CD4-positive, alpha-beta memory T cell (primary cell): ENCODE measurements around the gene TPPP3. TPM values are rescaled to one million over a fixed set of nuclear protein-coding genes. Genes with fewer than 3 reads are reported as not detected.
"Not testable (repeated sequence)": the region's sequence is repeated elsewhere in the genome, so short reads cannot be mapped to it uniquely, and the experiment has no call there.

Experiments used
- CTCF ChIA-PET: fragments of 350-600 bp; sonication (Branson Sonifier 250); formaldehyde crosslinking; loops from one replicate; lab custom pipeline; 2021; ENCODE audit warnings: inconsistent platforms; ENCODE audit not compliant: partially characterized antibody; lab: Charles Lee
- POLR2A ChIA-PET: fragments of 350-600 bp; sonication (Branson Sonifier 250); formaldehyde crosslinking; loops from one replicate; lab custom pipeline; 2021; ENCODE audit not compliant: partially characterized antibody; lab: Charles Lee
- DNase-seq, 5 donors: peaks; one replicate each; pipeline versions ENCODE4 v3.0.0 to v3.0.0-alpha.2; 2020 to 2022; ENCODE audit warnings: mixed read lengths in 1 of 5
- H3K27ac ChIP-seq: one replicate; pipeline ENCODE4 v1.7.0; 2013; ENCODE audit warnings: low read depth, low read length
- H3K27me3 ChIP-seq: 2 replicates; pipeline ENCODE4 v1.7.0; 2013; ENCODE audit warnings: mild to moderate bottlenecking, low read length, moderate library complexity; ENCODE audit not compliant: insufficient read depth
- H3K36me3 ChIP-seq: 2 replicates; pipeline ENCODE4 v1.7.0; 2013; ENCODE audit warnings: mild to moderate bottlenecking, low read length, moderate library complexity; ENCODE audit not compliant: insufficient read depth
- H3K4me1 ChIP-seq: 2 replicates; pipeline ENCODE4 v1.7.0; 2013; ENCODE audit warnings: mild to moderate bottlenecking, low read length, moderate library complexity; ENCODE audit not compliant: insufficient read depth
- H3K4me3 ChIP-seq, 2 donors: one replicate each; pipeline ENCODE4 v1.7.0; 2013; ENCODE audit warnings: low read length in 2 of 2, mild to moderate bottlenecking in 1 of 2
- H3K9me3 ChIP-seq, 2 donors: one replicate each; pipeline ENCODE4 v1.7.0; 2013; ENCODE audit warnings: low read length in 2 of 2, control low read depth in 1 of 2; ENCODE audit not compliant: control insufficient read depth in 1 of 2
- H3K27ac Mint-ChIP-seq, 7 donors: one replicate each; pipeline ENCODE4 v1.8.0; 2020 to 2021; ENCODE audit warnings: mixed read lengths in 7 of 7, mild to moderate bottlenecking in 6 of 7, inconsistent platforms in 3 of 7, moderate library complexity in 3 of 7
- H3K27me3 Mint-ChIP-seq, 2 donors: one replicate each; pipeline ENCODE4 v1.8.0; 2020 to 2021; ENCODE audit warnings: mixed read lengths in 2 of 2
- H3K36me3 Mint-ChIP-seq, 2 donors: one replicate each; pipeline ENCODE4 v1.8.0; 2020 to 2021; ENCODE audit warnings: mixed read lengths in 2 of 2, inconsistent platforms in 1 of 2, mild to moderate bottlenecking in 1 of 2
- H3K4me1 Mint-ChIP-seq, 4 donors: one replicate each; pipeline ENCODE4 v1.8.0; 2020 to 2021; ENCODE audit warnings: mixed read lengths in 4 of 4, mild to moderate bottlenecking in 1 of 4
- H3K4me3 Mint-ChIP-seq, 8 donors: one replicate each; pipeline ENCODE4 v1.8.0; 2020 to 2021; ENCODE audit warnings: mixed read lengths in 8 of 8, mild to moderate bottlenecking in 7 of 8, moderate library complexity in 6 of 8, inconsistent platforms in 3 of 8
- H3K9me3 Mint-ChIP-seq, 8 donors: one replicate each; pipeline ENCODE4 v1.8.0; 2020 to 2021; ENCODE audit warnings: mixed read lengths in 8 of 8, mild to moderate bottlenecking in 5 of 8, inconsistent platforms in 3 of 8, moderate library complexity in 1 of 8
- intact Hi-C: fragments of 100-400 bp; cut with micrococcal nuclease; formaldehyde crosslinking; loops from one replicate; pipeline ENCODE4 v1.15.1; 2023
- polyA plus RNA-seq, 2 donors: library from polyadenylated mRNA; unstranded; fragments of 300-500 nt; fragmentation: Illumina TruSeq; gene quantifications; one replicate each; pipeline ENCODE4 v1.2.3, GENCODE V29; 2021
- total RNA-seq, 2 experiments: library from RNA; stranded (reverse); gene quantifications; one replicate each; pipeline ENCODE4 v1.2.3, GENCODE V29; 2021

TPPP3 gene
- total and polyA plus RNA-seq, 4 experiments from 2014 or later = not detected

DNA sequence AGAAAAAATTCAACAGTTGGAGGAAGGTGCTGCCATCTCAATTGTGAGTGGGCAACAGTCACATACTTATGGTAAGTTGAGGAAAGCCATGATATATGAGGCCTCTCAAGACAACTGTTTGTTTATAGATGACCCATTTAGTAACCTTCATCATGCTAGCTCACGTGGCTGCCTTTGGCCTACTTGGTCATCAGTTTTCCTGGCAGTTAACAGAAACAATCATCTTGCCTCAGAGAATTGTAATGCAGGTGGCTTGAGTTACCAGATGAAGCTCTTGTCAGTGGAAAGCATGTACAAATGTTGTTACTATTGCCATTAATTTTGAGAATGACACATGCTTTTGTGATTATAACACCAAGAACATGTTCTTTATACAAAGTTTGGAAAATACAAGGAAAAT lies 14.7 kb downstream of the TPPP3 start:
- Histone ChIP-seq H3K27me3 (no peaks in the 10 kb centered on the region), H3K4me3 (no peak overlapping the region), H3K9me3 (no peaks in the 10 kb centered on the region), H3K4me1 (no peaks in the 10 kb centered on the region), H3K27ac (no peak overlapping the region), H3K36me3 (no peaks in the 10 kb centered on the region)
- no peaks in the 10 kb centered on the region for H3K9me3 Mint-ChIP-seq
- H3K27me3 Mint-ChIP-seq = peaks cover 0 to 8% of the 10 kb centered on the region in 2 donors
- no peaks in the 10 kb centered on the region for H3K36me3 Mint-ChIP-seq
- DNase-seq = no peak
- ChIA-PET POLR2A (no interaction called here), CTCF (interaction anchor here (0.6 kb wide), 1 partner anchor 23 kb away, joined by 3 read pairs; no protein-coding TSS in a partner anchor)
- no peaks in the 10 kb centered on the region for H3K4me1 Mint-ChIP-seq
- H3K27ac Mint-ChIP-seq = no peak overlapping the region
- intact Hi-C loops = no loop called here
- H3K4me3 Mint-ChIP-seq = no peak overlapping the region

DNA sequence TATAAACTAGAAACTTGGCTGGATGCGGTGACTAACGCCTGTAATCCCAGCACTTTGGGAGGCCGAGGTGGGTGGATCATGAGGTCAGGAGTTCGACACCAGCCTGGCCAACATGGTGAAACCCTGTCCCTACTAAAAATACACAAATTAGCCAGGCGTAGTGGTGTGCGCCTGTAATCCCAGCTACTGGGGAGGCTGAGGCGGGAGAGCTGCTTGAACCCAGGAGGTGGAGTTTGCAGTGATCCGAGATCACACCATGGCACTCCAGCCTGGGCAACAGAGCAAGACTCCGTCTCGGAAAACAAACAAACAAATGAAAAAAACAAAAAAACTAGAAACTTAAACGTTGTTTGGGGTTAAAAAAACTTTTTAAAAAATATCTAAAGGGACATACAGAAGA lies 17.3 kb downstream of the TPPP3 start:
- H3K27me3 Mint-ChIP-seq = peaks cover 2 to 13% of the 10 kb centered on the region in 2 donors
- H3K4me3 Mint-ChIP-seq, POLR2A ChIA-PET, H3K36me3 ChIP-seq, CTCF ChIA-PET, H3K4me1 ChIP-seq, H3K36me3 Mint-ChIP-seq, H3K27ac Mint-ChIP-seq, intact Hi-C loops, H3K27ac ChIP-seq, H3K9me3 Mint-ChIP-seq, DNase-seq, H3K4me3 ChIP-seq, H3K4me1 Mint-ChIP-seq, H3K27me3 ChIP-seq, H3K9me3 ChIP-seq: not testable (repeated sequence)

DNA sequence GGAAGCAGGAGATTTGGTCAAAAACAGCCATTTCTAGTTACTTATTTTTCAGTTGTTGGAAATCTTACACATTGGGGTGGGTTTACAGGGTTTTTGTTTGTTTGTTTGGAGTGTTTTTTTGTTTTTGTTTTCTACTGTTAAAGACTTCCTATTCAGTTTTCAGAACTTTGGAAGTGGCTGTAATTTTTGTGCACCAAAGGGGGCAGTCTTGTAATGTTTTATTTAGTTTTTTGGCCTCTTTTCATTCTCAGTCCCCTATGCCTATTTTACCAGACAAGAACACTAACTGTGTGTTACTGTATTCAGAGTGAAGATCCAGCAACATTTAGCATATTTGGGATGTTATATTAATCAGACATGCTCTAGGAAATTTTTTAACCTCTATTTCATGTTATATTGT lies 20.6 kb downstream of the TPPP3 start:
- Mint-ChIP-seq H3K9me3 (no peaks in the 10 kb centered on the region), H3K27me3 (peaks cover 2 to 10% of the 10 kb centered on the region in 2 donors), H3K4me3 (no peak overlapping the region), H3K4me1 (no peaks in the 10 kb centered on the region), H3K27ac (no peak overlapping the region), H3K36me3 (no peaks in the 10 kb centered on the region)
- H3K4me3 ChIP-seq = no peak overlapping the region
- H3K27ac ChIP-seq = no peak overlapping the region
- ChIA-PET CTCF (no interaction called here), POLR2A (no interaction called here)
- H3K36me3 ChIP-seq = no peaks in the 10 kb centered on the region
- H3K4me1 ChIP-seq = no peaks in the 10 kb centered on the region
- intact Hi-C loops = no loop called here
- peaks cover 3% of the 10 kb centered on the region for H3K27me3 ChIP-seq
- no peak for DNase-seq
- H3K9me3 ChIP-seq = no peaks in the 10 kb centered on the region

DNA sequence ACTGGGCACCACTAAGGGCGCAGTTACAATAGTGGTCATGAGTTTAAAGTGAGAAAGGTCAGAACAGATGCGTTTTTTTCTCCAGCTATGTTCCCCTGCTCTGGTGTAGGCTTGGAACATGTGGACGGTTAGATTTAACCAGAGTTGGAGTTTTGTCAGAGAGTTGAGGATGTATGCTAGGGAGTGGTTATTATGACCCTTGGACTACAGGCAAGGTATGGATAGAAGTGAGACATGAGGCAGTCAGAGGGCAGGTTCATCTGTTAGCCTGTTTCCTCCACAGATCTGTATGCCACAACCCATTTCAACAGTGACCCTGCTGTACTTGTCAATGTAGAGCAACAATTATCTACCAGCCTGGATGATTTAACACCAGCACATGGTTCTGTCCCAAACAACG lies 22.6 kb downstream of the TPPP3 start:
- H3K36me3 Mint-ChIP-seq = no peaks in the 10 kb centered on the region
- intact Hi-C loops = no loop called here

DNA sequence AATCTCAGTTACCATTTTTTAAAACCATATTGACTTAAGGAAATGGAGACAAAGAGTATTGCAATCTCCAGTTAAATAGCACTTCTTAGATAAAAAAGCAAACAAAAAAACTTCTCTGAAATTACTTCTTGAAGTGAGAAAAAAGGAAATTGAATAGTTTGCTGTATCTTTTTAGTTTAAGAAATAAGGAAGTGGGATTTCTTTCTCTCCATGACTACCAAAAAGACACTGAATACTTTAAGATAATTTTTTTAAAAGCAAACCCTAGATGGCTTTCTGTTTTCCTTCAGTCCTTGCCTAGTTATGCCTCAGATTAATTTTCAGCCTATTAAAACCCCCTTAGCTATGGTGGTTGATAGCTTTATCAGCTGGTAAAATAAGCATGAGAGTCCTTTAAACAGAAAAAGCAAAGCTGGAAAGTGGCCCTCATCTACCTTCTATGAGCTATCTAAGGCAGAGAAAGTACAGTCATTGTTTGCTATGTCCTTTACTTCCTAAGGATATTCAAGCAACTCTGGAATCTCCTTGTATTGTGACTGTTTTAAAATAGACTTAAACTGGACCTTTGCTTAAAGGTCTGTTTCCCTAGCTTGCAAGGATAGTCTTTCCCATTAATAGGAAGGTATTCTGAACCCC lies 28.6 kb downstream of the TPPP3 start:
- Mint-ChIP-seq H3K36me3 (no peaks in the 10 kb centered on the region), H3K4me3 (no peak overlapping the region), H3K9me3 (no peaks in the 10 kb centered on the region), H3K4me1 (peaks cover 5 to 8% (median 6%) of the 10 kb centered on the region in 4 donors), H3K27ac (peak overlapping the region in 1 of 7 donors; percentile 39), H3K27me3 (peaks cover 4% of the 10 kb centered on the region in 2 donors)
- Histone ChIP-seq H3K4me3 (no peak overlapping the region), H3K9me3 (no peaks in the 10 kb centered on the region), H3K36me3 (no peaks in the 10 kb centered on the region), H3K27ac (no peak overlapping the region), H3K27me3 (peaks cover 6% of the 10 kb centered on the region), H3K4me1 (peaks cover 8% of the 10 kb centered on the region)
- CTCF ChIA-PET = interaction anchor here (0.7 kb wide), 1 partner anchor 412 kb away, joined by 3 read pairs; no protein-coding TSS in a partner anchor
- intact Hi-C loops = no loop called here
- DNase-seq = no peak
- POLR2A ChIA-PET = no interaction called here

More for the DNA sequence above, 22.6 kb downstream of the TPPP3 start:
- Histone ChIP-seq H3K4me1 (no peaks in the 10 kb centered on the region), H3K36me3 (no peaks in the 10 kb centered on the region), H3K9me3 (no peaks in the 10 kb centered on the region), H3K27ac (no peak overlapping the region), H3K4me3 (no peak overlapping the region), H3K27me3 (peaks cover 6% of the 10 kb centered on the region)
- ChIA-PET POLR2A (no interaction called here), CTCF (no interaction called here)
- DNase-seq = no peak
- no peaks in the 10 kb centered on the region for H3K9me3 Mint-ChIP-seq
- peaks cover 0 to 1% (median 0%) of the 10 kb centered on the region in 4 donors for H3K4me1 Mint-ChIP-seq
- no peak overlapping the region for H3K4me3 Mint-ChIP-seq
- no peak overlapping the region for H3K27ac Mint-ChIP-seq
- peaks cover 2 to 5% of the 10 kb centered on the region in 2 donors for H3K27me3 Mint-ChIP-seq

DNA sequence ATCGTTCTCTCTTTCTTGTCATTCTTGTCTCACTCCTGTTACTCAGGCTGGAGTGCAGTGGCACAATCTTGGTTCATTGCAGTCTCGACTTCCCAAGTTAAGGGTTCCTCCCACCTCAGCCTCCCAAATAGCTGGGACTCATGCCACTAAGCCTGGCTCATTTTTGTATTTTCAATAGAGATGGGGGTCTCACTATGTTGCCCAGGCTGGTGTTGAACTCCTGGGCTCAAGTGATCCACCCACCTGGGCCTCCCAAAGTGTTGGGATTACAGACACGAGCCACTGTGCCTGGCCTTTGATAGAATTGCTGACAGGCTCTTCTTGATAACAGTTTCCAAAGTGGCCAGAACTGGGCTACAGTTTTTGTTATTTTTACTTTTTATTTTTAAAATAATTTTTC lies 32.3 kb downstream of the TPPP3 start:
- peaks cover 8% of the 10 kb centered on the region for H3K4me1 ChIP-seq
- no peaks in the 10 kb centered on the region for H3K9me3 ChIP-seq
- H3K27ac ChIP-seq = no peak overlapping the region
- H3K27me3 Mint-ChIP-seq = peaks cover 4 to 9% of the 10 kb centered on the region in 2 donors
- ChIA-PET POLR2A (no interaction called here), CTCF (no interaction called here)
- no peaks in the 10 kb centered on the region for H3K36me3 Mint-ChIP-seq
- no peak overlapping the region for H3K4me3 Mint-ChIP-seq
- no peak overlapping the region for H3K4me3 ChIP-seq
- DNase-seq = no peak
- H3K27me3 ChIP-seq = no peaks in the 10 kb centered on the region
- no peaks in the 10 kb centered on the region for H3K9me3 Mint-ChIP-seq
- peaks cover 5 to 14% (median 6%) of the 10 kb centered on the region in 4 donors for H3K4me1 Mint-ChIP-seq
- intact Hi-C loops = no loop called here
- no peak overlapping the region for H3K27ac Mint-ChIP-seq
- H3K36me3 ChIP-seq = no peaks in the 10 kb centered on the region

DNA sequence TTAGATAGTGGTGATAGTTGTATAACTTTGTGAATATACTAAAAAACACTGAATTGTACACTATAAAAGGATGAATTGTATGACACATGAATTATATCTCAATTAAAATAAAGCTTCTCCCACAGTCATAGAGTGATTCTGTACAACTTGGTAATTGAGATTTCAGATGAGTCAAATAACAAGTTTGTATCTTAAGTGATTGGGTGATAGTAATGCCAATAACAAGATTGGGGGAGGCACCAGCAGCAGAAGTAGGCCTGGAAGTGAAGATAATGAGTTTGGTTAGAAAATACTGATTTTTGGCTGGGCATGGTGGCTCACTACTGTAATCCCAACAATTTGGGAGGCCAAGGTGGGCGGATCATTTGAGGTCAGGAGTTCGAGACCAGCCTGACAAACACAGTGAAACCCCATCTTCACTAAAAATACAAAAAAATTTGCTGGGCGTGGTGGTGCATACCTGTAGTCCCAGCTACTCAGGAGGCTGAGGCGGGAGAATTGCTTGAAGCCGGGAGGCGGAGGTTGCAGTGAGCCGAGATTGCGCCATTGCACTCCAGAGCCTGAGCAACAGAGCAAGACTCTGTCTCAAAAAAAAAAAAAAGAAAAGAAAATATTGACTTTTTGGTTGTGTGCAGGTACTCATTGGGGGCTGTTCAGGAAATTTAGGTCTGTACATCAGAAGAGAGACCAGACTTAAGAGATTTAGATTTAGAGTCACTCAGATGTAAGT lies 33.6 kb downstream of the TPPP3 start:
- CTCF ChIA-PET, H3K9me3 Mint-ChIP-seq, H3K4me3 Mint-ChIP-seq, POLR2A ChIA-PET, H3K27me3 ChIP-seq, H3K36me3 ChIP-seq, DNase-seq, H3K27ac ChIP-seq, H3K4me1 ChIP-seq, H3K36me3 Mint-ChIP-seq, H3K27me3 Mint-ChIP-seq, H3K9me3 ChIP-seq, intact Hi-C loops, H3K4me1 Mint-ChIP-seq, H3K4me3 ChIP-seq, H3K27ac Mint-ChIP-seq: not testable (repeated sequence)
